ENCODE results near the gene INO80. TPM values are rescaled to one million over a fixed set of nuclear protein-coding genes. Genes with fewer than 3 reads are reported as not detected.

Gene INO80
- total RNA-seq, 1 donor from 2014 or later = 33.9 TPM

GRCh38 chr15:41043276-41043951 is 72.7 kb downstream of the INO80 start:
- DNase-seq (ENCODE audit: low read depth) = peak; percentile 79

- DNase-seq (ENCODE audit: low read depth) = no peak
These were observed 73.2 kb downstream of the INO80 start for GRCh38 chr15:41042851-41043250.

GRCh38 chr15:41039121-41039520 is 77.0 kb downstream of the INO80 start:
- no peak for DNase-seq (ENCODE audit: low read depth)

GRCh38 chr15:41032079-41032328 is 84.1 kb downstream of the INO80 start:
- no peak for DNase-seq (ENCODE audit: low read depth)

GRCh38 chr15:41031232-41032078 is 84.6 kb downstream of the INO80 start:
- no peak for DNase-seq (ENCODE audit: low read depth)

GRCh38 chr15:41028853-41029252 is 87.2 kb downstream of the INO80 start:
- no peak for DNase-seq (ENCODE audit: low read depth)

GRCh38 chr15:41025393-41025792 is 90.7 kb downstream of the INO80 start:
- DNase-seq (ENCODE audit: low read depth) = no peak

GRCh38 chr15:41024885-41025284 is 91.2 kb downstream of the INO80 start:
- DNase-seq (ENCODE audit: low read depth) = no peak

- DNase-seq (ENCODE audit: low read depth) = no peak
These were observed 91.9 kb downstream of the INO80 start for GRCh38 chr15:41024131-41024530.

GRCh38 chr15:41022487-41023090 is 93.5 kb downstream of the INO80 start:
- peak; percentile 47 for DNase-seq (ENCODE audit: low read depth)

- DNase-seq (ENCODE audit: low read depth) = no peak
These were observed 95.3 kb downstream of the INO80 start for GRCh38 chr15:41020829-41021228.

- no peak for DNase-seq (ENCODE audit: low read depth)
These were observed 95.8 kb downstream of the INO80 start for GRCh38 chr15:41020311-41020710.

GRCh38 chr15:41019174-41019573 is 96.9 kb downstream of the INO80 start:
- no peak for DNase-seq (ENCODE audit: low read depth)

- DNase-seq (ENCODE audit: low read depth) = peak; percentile 61
These were observed 97.5 kb downstream of the INO80 start for GRCh38 chr15:41018534-41018933.

- no peak for DNase-seq (ENCODE audit: low read depth)
These were observed 98.9 kb downstream of the INO80 start for GRCh38 chr15:41017066-41017735.

GRCh38 chr15:41013691-41014414 is 102.2 kb downstream of the INO80 start:
- DNase-seq (ENCODE audit: low read depth) = no peak

- DNase-seq (ENCODE audit: low read depth) = peak; percentile 13
These were observed 104.8 kb downstream of the INO80 start for GRCh38 chr15:41011055-41011815.

- DNase-seq (ENCODE audit: low read depth) = no peak
These were observed 105.7 kb downstream of the INO80 start for GRCh38 chr15:41010345-41010744.

GRCh38 chr15:41006479-41006878 is 109.6 kb downstream of the INO80 start:
- no peak for DNase-seq (ENCODE audit: low read depth)

- DNase-seq (ENCODE audit: low read depth) = no peak
These were observed 111.6 kb downstream of the INO80 start for GRCh38 chr15:41004490-41004889.

Data from renal cortical epithelial cell (primary cell).